SH-SY5Y (cell line): ENCODE measurements around the gene MPDU1.

Experiments used
- GATA2 ChIP-seq: IDR thresholded peaks from 2 replicates; pipeline ENCODE4 v1.6.1; 2011; ENCODE audit warnings: mild to moderate bottlenecking, low read depth, low read length
- GATA3 ChIP-seq: IDR thresholded peaks from 2 replicates; pipeline ENCODE4 v1.6.1; 2011; ENCODE audit warnings: low read depth, mild to moderate bottlenecking, low read length, moderate library complexity

GRCh38 chr17:7586673-7587419 is 3.2 kb downstream of the MPDU1 start:
- TF ChIP-seq GATA2, result no peak
- TF ChIP-seq GATA3, result no peak
